RWPE1 (cell line): ENCODE results near the gene CCDC38.

Source experiments
- CTCF ChIA-PET: fragments of 350-600 bp; sonication (Branson Sonifier 250); formaldehyde crosslinking; extraction: SDS; loops from one replicate; lab custom pipeline; 2021; lab: Yijun Ruan, JAX
- POLR2A ChIA-PET: fragments of 400-600 bp; formaldehyde crosslinking; extraction: SDS; loops from one replicate; lab custom pipeline; 2020; ENCODE audit warnings: antibody characterized with exemption; ENCODE audit not compliant: low non-redundant PET; lab: Yijun Ruan, JAX
- DNase-seq: peaks from one replicate; pipeline ENCODE4 v3.0.0; 2012; ENCODE audit warnings: low spot score
- H3K27ac ChIP-seq: fragments of 450-650 bp; 2 replicates; pipeline ENCODE4 v1.5.1; 2017
- TF ChIP-seq, protein P1 (sequence below): fragments of 450-650 bp; conservative IDR thresholded peaks from 2 replicates; pipeline ENCODE4 v1.5.1; 2017; ENCODE audit warnings: low read depth, mild to moderate bottlenecking

Gene CCDC38

DNA sequence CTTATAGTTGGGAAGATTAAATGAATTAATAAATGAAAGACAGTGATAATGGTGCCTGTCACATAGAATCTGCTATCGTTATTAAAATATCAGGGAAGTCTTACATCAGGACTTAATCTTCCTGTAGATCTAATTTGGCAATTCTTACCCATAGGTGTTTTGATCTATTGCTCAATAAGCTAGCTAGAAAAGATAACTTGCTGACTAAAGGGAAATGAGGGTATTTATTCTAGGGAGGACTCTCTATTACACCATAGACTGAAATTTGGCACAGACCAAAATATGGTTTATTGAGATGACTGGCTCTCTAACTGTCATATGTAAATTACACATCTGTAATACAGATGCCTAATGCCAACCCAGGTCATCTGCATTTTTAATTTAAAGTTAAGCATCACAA, 42.3 kb upstream of the CCDC38 start:
- no peak overlapping the region for H3K27ac ChIP-seq
- CTCF ChIA-PET = no interaction called here
- DNase-seq = no peak
- TF ChIP-seq, protein P1, sequence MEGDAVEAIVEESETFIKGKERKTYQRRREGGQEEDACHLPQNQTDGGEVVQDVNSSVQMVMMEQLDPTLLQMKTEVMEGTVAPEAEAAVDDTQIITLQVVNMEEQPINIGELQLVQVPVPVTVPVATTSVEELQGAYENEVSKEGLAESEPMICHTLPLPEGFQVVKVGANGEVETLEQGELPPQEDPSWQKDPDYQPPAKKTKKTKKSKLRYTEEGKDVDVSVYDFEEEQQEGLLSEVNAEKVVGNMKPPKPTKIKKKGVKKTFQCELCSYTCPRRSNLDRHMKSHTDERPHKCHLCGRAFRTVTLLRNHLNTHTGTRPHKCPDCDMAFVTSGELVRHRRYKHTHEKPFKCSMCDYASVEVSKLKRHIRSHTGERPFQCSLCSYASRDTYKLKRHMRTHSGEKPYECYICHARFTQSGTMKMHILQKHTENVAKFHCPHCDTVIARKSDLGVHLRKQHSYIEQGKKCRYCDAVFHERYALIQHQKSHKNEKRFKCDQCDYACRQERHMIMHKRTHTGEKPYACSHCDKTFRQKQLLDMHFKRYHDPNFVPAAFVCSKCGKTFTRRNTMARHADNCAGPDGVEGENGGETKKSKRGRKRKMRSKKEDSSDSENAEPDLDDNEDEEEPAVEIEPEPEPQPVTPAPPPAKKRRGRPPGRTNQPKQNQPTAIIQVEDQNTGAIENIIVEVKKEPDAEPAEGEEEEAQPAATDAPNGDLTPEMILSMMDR = no peak
- POLR2A ChIA-PET = no interaction called here

GRCh38 chr12:95982602-95983001, 40.2 kb upstream of the CCDC38 start:
- CTCF ChIA-PET = interaction anchor here (0.6 kb wide), 1 partner anchor 97 kb away, joined by 3 read pairs; no protein-coding TSS in a partner anchor
- TF ChIP-seq, protein P1 = no peak
- H3K27ac ChIP-seq = no peak overlapping the region
- DNase-seq = no peak
- POLR2A ChIA-PET = no interaction called here

DNA sequence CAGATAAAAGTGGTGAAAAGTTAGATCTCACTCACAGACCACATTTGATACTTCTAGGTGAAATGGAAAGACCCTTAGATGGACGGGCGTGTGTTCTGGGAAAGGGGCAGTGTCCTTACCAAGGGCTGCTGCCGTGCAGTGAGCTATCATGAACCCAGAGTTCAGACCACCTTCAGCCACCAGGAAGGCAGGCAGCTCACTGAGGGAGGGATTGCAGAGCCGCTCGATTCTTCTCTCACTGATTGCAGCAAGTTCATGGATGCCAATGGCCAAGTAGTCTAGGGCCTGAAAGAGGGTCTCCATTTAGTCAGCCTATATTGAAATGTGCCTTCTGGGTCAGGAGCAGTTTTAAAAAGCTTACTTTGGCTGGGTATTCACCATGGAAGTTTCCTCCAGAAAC, 38.0 kb upstream of the CCDC38 start:
- no peak overlapping the region for H3K27ac ChIP-seq
- no peak for DNase-seq
- POLR2A ChIA-PET = no interaction called here
- CTCF ChIA-PET = interaction anchor here (0.6 kb wide), 1 partner anchor 62 kb away, joined by 3 read pairs; no protein-coding TSS in a partner anchor
- TF ChIP-seq, protein P1 = no peak

GRCh38 chr12:95978774-95979173, 36.4 kb upstream of the CCDC38 start:
- CTCF ChIA-PET = no interaction called here
- no peak overlapping the region for H3K27ac ChIP-seq
- DNase-seq = no peak
- TF ChIP-seq, protein P1 = no peak
- POLR2A ChIA-PET = no interaction called here

- ChIA-PET CTCF (interaction anchor here (0.5 kb wide), 1 partner anchor 477 kb away, joined by 3 read pairs; no protein-coding TSS in a partner anchor), POLR2A (no interaction called here)
- TF ChIP-seq, protein P1 = no peak
Measured at GRCh38 chr12:95978351-95978750, 35.9 kb upstream of the CCDC38 start.

GRCh38 chr12:95977764-95978305, 35.4 kb upstream of the CCDC38 start:
- no peak for DNase-seq
- POLR2A ChIA-PET = no interaction called here
- TF ChIP-seq, protein P1 = no peak
- H3K27ac ChIP-seq = no peak overlapping the region
- CTCF ChIA-PET = interaction anchor here (0.5 kb wide), 1 partner anchor 477 kb away, joined by 3 read pairs; no protein-coding TSS in a partner anchor

More at GRCh38 chr12:95978351-95978750, 35.9 kb upstream of the CCDC38 start:
- no peak overlapping the region for H3K27ac ChIP-seq
- no peak for DNase-seq
